SKM-1 (cell line): ENCODE data around the gene MAP3K2.

ENCODE experiments used
- DNase-seq: peaks from one replicate; lab custom pipeline; 2025; ENCODE audit not compliant: unreplicated experiment; lab: John Stamatoyannopoulos, UW

The MAP3K2 gene

GRCh38 chr2:127386246-127386645 lies 1.5 kb downstream of the MAP3K2 start:
- no peak for DNase-seq

GRCh38 chr2:127384529-127384928 lies 3.2 kb downstream of the MAP3K2 start:
- DNase-seq: no peak

GRCh38 chr2:127382831-127383230 lies 4.9 kb downstream of the MAP3K2 start:
- DNase-seq: no peak

DNA sequence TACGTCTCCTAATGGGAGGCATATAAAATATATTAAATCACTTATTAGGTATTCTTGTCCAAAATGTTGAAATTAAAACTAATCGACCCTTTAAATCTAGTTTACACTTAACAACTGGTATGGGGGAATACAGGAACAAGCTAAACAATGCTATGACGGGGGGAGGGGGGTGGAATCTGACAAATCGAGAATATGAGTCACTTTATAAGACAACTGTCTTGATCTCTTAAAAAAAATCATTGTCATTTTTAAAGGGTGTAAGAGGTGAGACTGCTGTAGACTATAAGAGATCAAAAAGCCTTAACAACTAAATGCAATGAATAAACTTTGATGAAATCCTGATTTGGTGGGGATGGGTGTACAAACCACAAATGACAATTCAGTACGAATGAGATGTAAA lies 6.0 kb downstream of the MAP3K2 start:
- DNase-seq: no peak

DNA sequence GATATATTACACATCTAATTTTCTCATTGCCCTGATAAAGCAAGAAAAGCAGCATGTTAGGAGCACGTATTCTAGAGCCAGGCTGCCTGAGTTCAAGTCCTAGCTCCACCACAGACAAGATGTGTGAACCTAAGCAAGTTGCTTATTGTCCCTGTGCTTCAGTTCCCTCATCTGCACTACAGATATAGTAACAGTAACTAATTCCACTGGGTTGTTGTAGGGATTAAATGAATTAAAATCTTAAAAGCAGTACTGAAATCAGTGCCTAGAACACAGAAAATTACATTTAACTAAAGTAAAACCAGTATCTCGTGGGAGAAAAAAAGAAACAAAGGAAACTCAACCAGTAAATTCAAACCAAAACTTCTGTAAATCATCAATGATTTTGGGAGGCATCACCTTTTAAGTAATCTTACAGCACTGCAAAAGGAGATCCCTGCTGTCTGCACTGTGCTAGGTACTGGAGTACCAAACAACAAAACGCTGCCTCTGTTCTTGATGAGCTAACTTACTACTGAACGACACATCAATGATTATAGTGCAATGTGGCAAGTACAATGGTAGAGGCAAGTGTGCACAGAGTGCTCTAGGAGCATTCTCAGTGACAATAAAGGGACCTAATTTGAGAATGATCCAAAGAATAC lies 7.9 kb downstream of the MAP3K2 start:
- no peak for DNase-seq

GRCh38 chr2:127378720-127379119 lies 9.1 kb downstream of the MAP3K2 start:
- DNase-seq: no peak

DNA sequence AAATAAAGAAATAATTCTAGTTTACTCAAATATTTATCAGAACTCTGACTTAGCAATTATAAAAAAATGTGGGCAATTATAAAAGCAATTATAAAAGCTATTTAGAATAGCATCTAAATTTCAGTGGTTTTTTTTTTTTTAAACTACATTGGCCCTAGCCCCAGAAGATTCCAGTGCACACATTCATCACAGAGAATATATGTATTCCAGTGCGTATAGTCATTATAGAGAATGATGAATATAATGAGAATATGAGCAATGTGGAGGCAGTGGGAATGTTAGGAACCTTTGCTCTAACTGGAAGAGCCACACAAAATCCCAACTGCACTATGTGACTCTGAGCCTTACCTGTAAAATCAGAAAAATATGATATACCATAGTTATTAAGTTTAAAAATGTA lies 10.5 kb downstream of the MAP3K2 start:
- DNase-seq: no peak

- DNase-seq: no peak
These were observed 11.5 kb downstream of the MAP3K2 start for GRCh38 chr2:127376257-127376656.

GRCh38 chr2:127373362-127374083 lies 14.3 kb downstream of the MAP3K2 start:
- no peak for DNase-seq

- DNase-seq: no peak
These were observed 16.7 kb downstream of the MAP3K2 start for GRCh38 chr2:127371037-127371436.

DNA sequence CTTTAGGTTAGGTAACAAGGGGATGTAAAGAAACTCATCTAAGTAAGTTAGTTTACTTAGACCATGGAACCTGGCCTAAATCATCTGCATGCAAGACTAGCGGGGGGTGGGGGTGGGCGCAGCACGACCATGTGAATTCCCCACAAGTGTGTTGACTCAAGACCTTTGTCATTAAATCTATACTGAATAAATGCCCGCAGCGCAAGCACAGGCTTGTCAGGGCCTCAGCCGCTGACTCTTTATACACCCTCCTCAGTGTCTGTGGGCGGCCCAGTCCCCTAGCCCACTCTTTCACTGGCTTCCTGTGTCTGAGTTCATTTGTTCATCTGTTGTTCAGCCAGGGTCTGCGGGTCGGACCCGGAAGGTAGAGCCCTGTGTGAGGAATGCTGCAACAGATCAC lies 17.8 kb downstream of the MAP3K2 start:
- DNase-seq: no peak

GRCh38 chr2:127365211-127365643 lies 22.5 kb downstream of the MAP3K2 start:
- DNase-seq: no peak

GRCh38 chr2:127362971-127363370 lies 24.8 kb downstream of the MAP3K2 start:
- no peak for DNase-seq

GRCh38 chr2:127361929-127362885 lies 25.6 kb downstream of the MAP3K2 start:
- DNase-seq: no peak

DNA sequence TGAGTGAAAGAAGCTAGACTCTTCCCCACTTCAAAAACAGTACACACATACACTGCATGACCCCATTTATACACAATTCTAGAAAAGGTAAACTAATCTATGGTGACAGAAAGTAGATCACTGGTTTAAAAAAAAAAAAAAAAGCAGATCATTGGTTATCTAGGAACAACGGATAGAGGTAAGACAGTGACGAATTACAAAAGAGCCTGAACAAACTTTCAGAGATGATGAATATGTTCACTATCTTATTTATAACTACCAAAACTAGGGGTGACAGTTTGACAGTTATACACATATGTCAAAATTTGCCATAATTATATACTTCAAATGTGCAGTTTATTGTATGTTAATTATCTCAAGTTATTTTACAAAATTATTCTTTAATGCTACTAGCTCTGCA lies 27.5 kb downstream of the MAP3K2 start:
- DNase-seq: no peak

DNA sequence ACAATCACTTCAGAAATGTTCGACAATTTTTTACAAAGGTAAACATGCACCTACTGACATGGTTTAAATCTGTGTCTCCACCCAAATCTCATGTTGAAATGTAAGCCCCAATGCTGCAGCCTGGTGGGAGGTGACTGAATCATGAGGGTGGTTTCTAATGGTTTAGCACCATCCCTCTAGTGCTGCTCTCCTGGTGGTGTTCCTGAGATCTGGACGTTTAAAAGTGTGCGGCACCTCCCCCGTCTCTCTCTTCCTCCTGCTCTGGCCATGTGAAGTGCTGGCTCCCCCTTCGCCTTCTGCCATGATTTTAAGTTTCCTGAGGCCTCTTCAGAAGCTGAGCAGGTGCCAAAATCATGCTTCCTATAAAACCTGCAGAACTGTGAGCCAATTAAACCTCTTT lies 28.3 kb downstream of the MAP3K2 start:
- no peak for DNase-seq

DNA sequence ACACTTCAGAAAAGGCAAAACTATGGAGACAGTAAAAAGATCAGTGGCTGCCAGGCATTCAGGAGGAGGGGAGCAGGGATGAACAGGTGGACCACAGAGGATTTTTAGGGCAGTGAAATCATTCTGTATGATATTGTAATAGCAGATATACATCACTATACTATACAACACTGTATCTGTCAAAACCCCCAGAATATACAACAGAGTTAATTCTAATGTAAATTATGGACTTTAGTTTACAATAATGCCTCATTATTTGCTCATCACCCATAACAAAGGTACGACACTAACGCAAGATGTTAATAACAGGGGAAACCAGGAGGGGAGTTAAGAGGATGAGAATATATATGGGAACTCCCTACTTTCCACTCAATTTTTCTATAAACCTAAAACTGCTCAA lies 28.8 kb downstream of the MAP3K2 start:
- no peak for DNase-seq

DNA sequence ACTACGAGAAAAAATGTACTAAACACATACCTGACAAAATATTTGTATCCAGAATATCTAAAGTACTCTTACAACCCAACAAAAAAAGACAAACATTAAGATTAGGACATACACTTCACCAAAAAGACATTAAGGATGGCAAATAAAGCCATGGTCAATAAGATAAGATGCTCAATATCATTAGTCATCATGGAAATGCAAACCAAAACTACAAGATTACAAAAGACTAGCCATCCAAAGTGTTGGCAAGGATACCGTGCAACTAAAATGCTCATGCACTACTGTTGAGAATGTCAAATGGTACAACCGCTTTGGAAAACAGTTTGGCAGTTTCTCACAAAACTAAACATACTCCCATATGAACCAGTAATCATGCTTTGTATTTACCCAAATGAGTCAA lies 29.7 kb downstream of the MAP3K2 start:
- no peak for DNase-seq

- no peak for DNase-seq
These were observed 30.2 kb downstream of the MAP3K2 start for GRCh38 chr2:127357591-127357990.

GRCh38 chr2:127356531-127356930 lies 31.2 kb downstream of the MAP3K2 start:
- no peak for DNase-seq

GRCh38 chr2:127355407-127356008 lies 32.3 kb downstream of the MAP3K2 start:
- no peak for DNase-seq
